Osteoblast (primary cell): ENCODE measurements around the gene GSAP. TPM values are rescaled to one million over a fixed set of nuclear protein-coding genes. Genes with fewer than 3 reads are reported as not detected.

Experiments
- DNase-seq: peaks from one replicate; pipeline ENCODE4 v3.0.0; 2011; ENCODE audit warnings: low spot score, mixed read lengths; ENCODE audit not compliant: insufficient read length; ENCODE audit errors: missing footprints
- H2AFZ ChIP-seq: 2 replicates; pipeline ENCODE4 v1.6.0; 2011; ENCODE audit warnings: mild to moderate bottlenecking, low read length
- H3K27ac ChIP-seq: 2 replicates; pipeline ENCODE4 v1.5.1; 2011; ENCODE audit warnings: mild to moderate bottlenecking, low read depth, low read length, moderate library complexity
- H3K27me3 ChIP-seq: 2 replicates; pipeline ENCODE4 v1.6.0; 2012; ENCODE audit warnings: mild to moderate bottlenecking, control low read depth, inconsistent platforms, low read length, moderate library complexity; ENCODE audit not compliant: insufficient read depth
- H3K36me3 ChIP-seq: 2 replicates; pipeline ENCODE4 v1.5.1; 2011; ENCODE audit warnings: mild to moderate bottlenecking, low read length, control low read depth, moderate library complexity; ENCODE audit not compliant: insufficient read depth
- H3K4me1 ChIP-seq: 2 replicates; pipeline ENCODE4 v1.5.1; 2011; ENCODE audit warnings: mild to moderate bottlenecking, low read length, control low read depth, moderate library complexity; ENCODE audit not compliant: insufficient read depth
- H3K4me2 ChIP-seq: 2 replicates; pipeline ENCODE4 v1.6.0; 2011; ENCODE audit warnings: mild to moderate bottlenecking, low read length; ENCODE audit not compliant: insufficient read depth
- H3K4me3 ChIP-seq: fragments of 200-600 bp; sonication (generic); 3 replicates; pipeline ENCODE4 v1.5.1; 2012; ENCODE audit warnings: mild to moderate bottlenecking, low read length, inconsistent platforms; ENCODE audit not compliant: insufficient read depth
- H3K79me2 ChIP-seq: 2 replicates; pipeline ENCODE4 v1.6.0; 2012; ENCODE audit warnings: mild to moderate bottlenecking, low read length, control low read depth, inconsistent platforms; ENCODE audit not compliant: insufficient read depth
- H3K9me3 ChIP-seq: 2 replicates; pipeline ENCODE4 v1.5.1; 2011; ENCODE audit warnings: low read depth, low read length, control low read depth
- H4K20me1 ChIP-seq: 2 replicates; pipeline ENCODE4 v1.6.0; 2012; ENCODE audit warnings: mild to moderate bottlenecking, low read length, control low read depth; ENCODE audit not compliant: insufficient read depth
- CTCF ChIP-seq: IDR thresholded peaks from 2 replicates; pipeline ENCODE4 v1.5.1; 2011; ENCODE audit warnings: mild to moderate bottlenecking, low read depth, low read length, moderate library complexity; ENCODE audit errors: extremely low read depth
- total RNA-seq: library from RNA; depleted of rRNA; stranded (reverse); fragments of >200 nt; gene quantifications from 2 replicates; pipeline ENCODE4 v1.2.3, GENCODE V29; 2012

Gene GSAP
- total RNA-seq, 1 donor: 13.0 TPM

DNA sequence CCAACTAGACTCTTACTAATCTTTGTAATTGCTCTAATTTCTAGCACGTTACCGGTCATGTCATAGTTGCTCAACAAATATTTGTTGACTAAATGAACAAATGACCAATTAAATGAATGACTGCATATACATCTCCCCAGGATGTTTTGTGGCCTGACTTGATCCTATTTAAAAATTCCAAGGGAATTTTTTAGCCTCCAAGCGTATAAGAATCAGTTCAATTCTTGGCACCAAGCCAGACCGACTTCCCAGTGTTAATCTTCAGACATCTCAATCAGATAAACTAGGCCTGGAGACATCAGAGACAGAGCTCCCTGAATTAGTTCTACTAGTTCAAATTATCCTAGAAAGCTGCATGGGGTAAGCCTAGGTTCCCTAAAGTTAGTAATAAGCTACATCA is 96.0 kb downstream of the GSAP start:
- H3K9me3 ChIP-seq: no peaks in the 10 kb centered on the region
- TF ChIP-seq CTCF: no peak

GRCh38 chr7:77318019-77318418 is 98.1 kb downstream of the GSAP start:
- no peak for TF ChIP-seq CTCF
- H3K79me2 ChIP-seq: no peaks in the 10 kb centered on the region

More for the DNA sequence above, 96.0 kb downstream of the GSAP start:
- no peaks in the 10 kb centered on the region for H3K4me1 ChIP-seq
- H3K4me2 ChIP-seq: no peak overlapping the region
- no peak for DNase-seq
- H3K36me3 ChIP-seq: no peaks in the 10 kb centered on the region
- H3K27ac ChIP-seq: no peak overlapping the region
- H4K20me1 ChIP-seq: no peaks in the 10 kb centered on the region
- no peaks in the 10 kb centered on the region for H3K27me3 ChIP-seq
- H3K79me2 ChIP-seq: no peaks in the 10 kb centered on the region
- H3K4me3 ChIP-seq: no peak overlapping the region
- no peak overlapping the region for H2AFZ ChIP-seq

DNA sequence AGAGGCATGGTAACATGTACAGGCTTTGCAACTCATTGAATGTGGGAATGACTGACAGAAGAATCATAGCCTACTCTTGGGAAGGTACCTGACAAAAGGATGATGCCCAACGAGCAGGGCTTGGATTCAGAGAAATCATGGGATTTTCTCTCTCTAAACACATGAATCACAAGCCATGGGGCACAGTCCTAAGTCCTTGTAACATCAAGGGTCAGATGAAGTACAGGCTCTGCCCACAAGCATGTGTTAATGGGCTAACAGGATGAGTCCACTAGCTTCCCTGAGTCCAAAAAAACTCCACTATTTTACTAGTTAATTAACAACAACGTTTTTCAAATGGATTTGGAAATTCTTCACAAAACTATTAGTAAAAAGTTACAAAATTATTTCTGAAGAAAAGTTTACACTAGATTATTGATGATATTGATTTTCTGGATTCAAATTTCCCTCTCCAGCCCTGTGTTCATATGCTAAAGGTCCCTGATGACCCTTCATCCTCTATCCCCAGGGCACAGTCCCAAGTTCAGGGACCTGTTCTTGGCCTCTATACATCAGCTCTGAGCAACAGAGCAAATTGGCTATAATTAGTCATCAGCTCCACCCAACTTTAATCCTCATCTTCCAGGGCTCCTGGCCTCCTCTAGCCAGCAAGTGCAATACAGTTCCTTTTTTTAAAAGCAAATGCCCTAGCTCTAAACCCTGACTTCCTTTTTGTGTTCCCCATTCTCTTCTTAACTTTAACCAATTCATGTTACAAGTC is 99.8 kb downstream of the GSAP start:
- no peak for DNase-seq
- H3K36me3 ChIP-seq: no peaks in the 10 kb centered on the region
- H4K20me1 ChIP-seq: no peaks in the 10 kb centered on the region
- no peaks in the 10 kb centered on the region for H3K79me2 ChIP-seq
- no peak overlapping the region for H3K4me2 ChIP-seq
- H3K4me1 ChIP-seq: no peaks in the 10 kb centered on the region
- no peak overlapping the region for H2AFZ ChIP-seq
- H3K4me3 ChIP-seq: no peak overlapping the region
- no peak for TF ChIP-seq CTCF
- no peaks in the 10 kb centered on the region for H3K9me3 ChIP-seq
- H3K27me3 ChIP-seq: no peaks in the 10 kb centered on the region
- no peak overlapping the region for H3K27ac ChIP-seq

More at GRCh38 chr7:77318019-77318418, 98.1 kb downstream of the GSAP start:
- H3K4me2 ChIP-seq: no peak overlapping the region
- H3K36me3 ChIP-seq: no peaks in the 10 kb centered on the region
- no peaks in the 10 kb centered on the region for H3K27me3 ChIP-seq
- no peak overlapping the region for H2AFZ ChIP-seq
- H3K9me3 ChIP-seq: no peaks in the 10 kb centered on the region
- H3K27ac ChIP-seq: no peak overlapping the region
- no peaks in the 10 kb centered on the region for H3K4me1 ChIP-seq
- no peak overlapping the region for H3K4me3 ChIP-seq
- no peak for DNase-seq
- H4K20me1 ChIP-seq: no peaks in the 10 kb centered on the region

- Histone ChIP-seq H3K79me2 (no peaks in the 10 kb centered on the region), H3K27me3 (no peaks in the 10 kb centered on the region), H3K4me2 (no peak overlapping the region), H3K4me1 (no peaks in the 10 kb centered on the region), H3K27ac (no peak overlapping the region), H3K4me3 (no peak overlapping the region), H3K36me3 (no peaks in the 10 kb centered on the region), H4K20me1 (no peaks in the 10 kb centered on the region), H3K9me3 (no peaks in the 10 kb centered on the region), H2AFZ (no peak overlapping the region)
- DNase-seq: no peak
- no peak for TF ChIP-seq CTCF
These were observed 101.0 kb downstream of the GSAP start for GRCh38 chr7:77315182-77315591.
